NCI-H1436 (cell line): ENCODE results near the gene IGDCC3.

Experiments used
- DNase-seq: peaks from one replicate; lab custom pipeline; 2025; lab: John Stamatoyannopoulos, UW

IGDCC3 gene

GRCh38 chr15:65328506-65329287, 49.1 kb downstream of the IGDCC3 start:
- no peak for DNase-seq

- DNase-seq: no peak
Observed at GRCh38 chr15:65327651-65328393, 50.0 kb downstream of the IGDCC3 start.

GRCh38 chr15:65326818-65327217, 51.0 kb downstream of the IGDCC3 start:
- no peak for DNase-seq

GRCh38 chr15:65326117-65326526, 51.7 kb downstream of the IGDCC3 start:
- no peak for DNase-seq

- DNase-seq: peak; percentile 23
Observed at GRCh38 chr15:65323071-65323511, 54.7 kb downstream of the IGDCC3 start.

- peak; percentile 64 for DNase-seq
Observed at GRCh38 chr15:65318870-65319356, 58.9 kb downstream of the IGDCC3 start.

- DNase-seq: no peak
Observed at GRCh38 chr15:65312400-65312916, 65.3 kb downstream of the IGDCC3 start.

GRCh38 chr15:65311760-65312159, 66.0 kb downstream of the IGDCC3 start:
- DNase-seq: no peak

GRCh38 chr15:65310431-65311137, 67.2 kb downstream of the IGDCC3 start:
- no peak for DNase-seq

- no peak for DNase-seq
Observed at GRCh38 chr15:65309882-65310418, 67.9 kb downstream of the IGDCC3 start.

- no peak for DNase-seq
Observed at GRCh38 chr15:65307978-65308377, 69.8 kb downstream of the IGDCC3 start.

GRCh38 chr15:65306551-65306950, 71.3 kb downstream of the IGDCC3 start:
- no peak for DNase-seq

GRCh38 chr15:65305776-65306175, 72.0 kb downstream of the IGDCC3 start:
- no peak for DNase-seq

- DNase-seq: no peak
Observed at GRCh38 chr15:65305150-65305758, 72.5 kb downstream of the IGDCC3 start.

GRCh38 chr15:65304381-65305149, 73.2 kb downstream of the IGDCC3 start, which contains the start of gene RNU5B-1:
Gene RNU5B-1 (plus strand): TSS chr15:65304677.
- peak; percentile 87 for DNase-seq

GRCh38 chr15:65303687-65304380, 74.0 kb downstream of the IGDCC3 start:
- no peak for DNase-seq

GRCh38 chr15:65302061-65302460, 75.7 kb downstream of the IGDCC3 start:
- DNase-seq: no peak

- DNase-seq: no peak
Observed at GRCh38 chr15:65300924-65301441, 76.8 kb downstream of the IGDCC3 start.

GRCh38 chr15:65298731-65299130, 79.1 kb downstream of the IGDCC3 start:
- no peak for DNase-seq
